Suppressor macrophage treated with lipopolysaccharide for 4 hours (primary cell): Measurements from ENCODE around the gene HES2.
"Not testable (repeated sequence)": the region's sequence is repeated elsewhere in the genome, so short reads cannot be mapped to it uniquely, and the experiment has no call there.

ENCODE experiments used
- DNase-seq: peaks from one replicate; pipeline ENCODE4 v3.0.0-alpha.2; 2020

The HES2 gene

DNA sequence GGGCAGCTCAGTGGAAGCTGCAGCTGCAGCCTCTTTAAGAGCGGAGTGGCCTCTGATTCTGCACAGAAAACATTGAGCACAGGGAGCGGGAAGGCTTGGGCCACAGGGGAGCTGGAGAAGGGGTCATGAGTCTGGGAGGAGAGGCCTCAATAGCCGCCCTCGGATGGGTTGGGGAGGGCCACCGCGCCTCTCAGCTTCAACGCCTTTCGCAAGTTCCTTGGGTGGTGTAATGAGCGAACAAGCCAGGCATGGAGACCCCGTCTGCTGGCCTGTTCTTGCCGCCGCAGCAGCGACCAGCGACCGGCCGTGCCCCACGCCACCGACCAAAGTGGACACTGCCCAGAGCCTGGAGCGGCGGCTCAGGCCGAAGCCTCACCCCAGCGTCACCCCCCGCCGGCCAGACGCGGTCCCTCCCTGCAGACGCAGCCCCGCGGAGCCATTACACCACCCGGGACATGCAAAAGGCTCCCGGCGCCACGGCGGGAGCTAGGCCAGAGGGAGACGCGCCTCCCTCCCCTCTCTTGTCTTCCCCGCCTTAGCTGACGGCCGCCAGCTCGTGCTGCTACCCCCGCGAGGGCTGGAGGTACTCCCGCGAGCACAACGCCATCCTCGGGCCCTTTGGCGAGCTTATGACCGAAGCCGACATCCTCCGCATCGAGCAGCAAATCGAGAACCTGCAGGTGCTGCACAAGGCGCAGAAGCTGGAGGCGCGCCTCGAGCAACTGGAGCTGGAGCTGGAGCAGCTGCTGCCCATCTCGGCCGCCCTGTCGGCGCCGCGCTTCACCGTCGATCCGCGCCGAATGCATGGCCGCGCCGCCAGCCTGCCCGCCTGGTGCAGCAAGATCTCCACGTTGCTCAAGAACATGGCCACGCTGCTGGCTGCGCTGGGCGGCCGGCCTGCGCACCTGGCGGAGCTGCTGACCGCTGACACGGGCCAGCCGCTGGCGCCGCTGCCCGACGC, 34.5 kb upstream of the HES2 start:
- DNase-seq: not testable (repeated sequence)

DNA sequence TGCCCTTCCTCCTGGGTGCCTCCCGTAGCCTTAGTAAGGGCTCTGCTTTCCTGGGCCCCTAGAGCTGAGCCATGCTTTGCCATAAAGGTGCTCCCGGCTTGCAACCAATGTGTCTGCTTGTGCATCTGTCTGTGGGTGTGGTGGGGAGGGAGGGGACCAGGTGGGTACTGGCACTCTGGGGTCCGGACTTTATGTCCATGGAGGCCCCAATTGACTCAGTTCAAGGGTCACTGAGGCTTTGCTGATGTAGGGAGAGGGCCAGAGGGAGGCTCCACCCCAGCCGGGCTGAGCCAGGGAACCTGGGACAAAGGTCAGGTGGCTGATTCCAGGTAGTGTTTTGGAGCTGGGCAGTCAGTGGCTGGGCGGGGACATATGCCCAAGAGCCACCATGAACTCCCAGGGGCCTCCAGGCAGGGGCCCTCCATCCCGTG, 31.2 kb upstream of the HES2 start:
- DNase-seq: no peak

DNA sequence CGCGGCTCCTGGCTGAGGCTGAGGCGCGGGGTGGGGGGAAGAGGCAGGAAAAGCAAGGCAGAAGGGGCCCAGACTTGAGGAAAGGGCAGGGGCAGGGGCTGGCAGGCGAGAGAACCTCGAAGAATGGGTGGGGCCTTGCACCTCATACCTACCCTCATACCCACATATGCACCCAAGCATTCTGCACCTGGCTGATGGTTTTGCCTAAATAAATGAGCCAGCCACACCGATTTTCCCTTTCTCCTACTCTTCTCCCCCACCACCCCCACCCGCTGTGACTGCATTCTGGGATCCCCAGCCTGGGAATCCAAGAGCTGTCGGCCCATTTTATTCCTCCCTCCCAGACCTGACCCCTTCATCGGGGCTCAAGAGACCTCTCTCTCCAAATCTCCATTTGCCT, 30.8 kb upstream of the HES2 start:
- DNase-seq: not testable (repeated sequence)

DNA sequence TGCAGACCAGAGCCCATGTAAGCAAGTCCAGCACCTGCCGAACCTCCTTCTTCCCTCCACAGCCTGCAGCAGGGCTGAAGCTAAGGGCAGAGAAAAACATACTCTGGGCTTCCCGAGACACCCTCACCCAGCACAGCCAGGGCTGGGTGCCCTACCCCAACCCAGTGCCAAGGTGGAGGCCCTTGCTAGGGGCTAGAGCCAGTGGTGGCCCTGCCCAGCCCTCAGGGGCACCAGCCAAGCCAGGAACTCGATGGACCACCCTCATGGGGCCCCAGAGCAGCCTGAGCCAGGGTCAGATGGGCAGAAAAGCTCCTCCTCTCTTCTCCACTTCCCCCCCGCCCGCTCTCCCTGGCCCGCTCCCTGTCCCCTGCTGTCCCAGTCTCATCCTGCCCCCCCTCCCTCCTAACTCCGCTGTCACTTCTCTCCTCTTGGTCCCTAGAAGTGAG, 30.3 kb upstream of the HES2 start:
- DNase-seq: no peak

DNA sequence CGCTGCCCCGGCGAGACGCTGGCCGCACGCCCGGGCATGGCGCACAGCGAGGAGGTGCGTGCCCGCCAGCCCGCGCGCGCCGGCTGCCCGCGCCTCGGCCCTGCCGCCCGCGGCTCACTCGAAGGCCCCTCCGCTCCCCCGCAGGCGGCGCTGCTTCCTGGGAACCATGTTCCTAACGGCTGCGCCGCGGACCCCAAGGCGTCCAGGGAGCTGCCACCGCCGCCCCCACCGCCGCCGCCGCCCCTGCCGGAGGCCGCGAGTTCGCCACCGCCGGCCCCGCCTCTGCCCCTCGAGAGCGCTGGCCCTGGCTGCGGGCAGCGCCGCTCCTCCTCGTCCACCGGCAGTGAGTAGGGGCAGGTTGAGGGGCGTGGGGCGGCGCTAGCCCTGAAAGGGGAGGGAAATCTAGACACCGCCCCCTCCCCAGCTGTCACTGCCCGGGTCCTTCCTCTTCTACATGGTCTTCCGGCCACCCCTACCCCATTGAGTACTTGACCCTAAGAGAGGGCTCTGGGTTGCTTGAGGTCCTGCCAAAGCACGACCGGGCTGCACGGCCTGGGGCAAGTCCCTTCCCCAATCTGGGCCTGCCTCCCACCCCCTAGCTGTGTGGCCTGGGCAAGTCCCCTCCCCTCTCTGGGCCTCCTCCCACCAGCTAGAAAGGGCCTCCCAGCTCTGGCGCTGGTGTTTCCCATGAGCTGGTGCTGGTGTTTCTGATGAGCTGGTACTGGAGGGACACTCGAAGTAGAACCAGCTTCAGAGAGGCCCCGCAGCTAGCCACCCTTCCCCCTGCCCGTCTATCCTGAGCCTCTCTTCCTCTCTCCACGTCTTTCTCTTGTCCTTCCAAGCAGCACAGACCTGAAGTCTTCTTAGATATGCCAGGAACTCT, 29.3 kb upstream of the HES2 start:
- no peak for DNase-seq

DNA sequence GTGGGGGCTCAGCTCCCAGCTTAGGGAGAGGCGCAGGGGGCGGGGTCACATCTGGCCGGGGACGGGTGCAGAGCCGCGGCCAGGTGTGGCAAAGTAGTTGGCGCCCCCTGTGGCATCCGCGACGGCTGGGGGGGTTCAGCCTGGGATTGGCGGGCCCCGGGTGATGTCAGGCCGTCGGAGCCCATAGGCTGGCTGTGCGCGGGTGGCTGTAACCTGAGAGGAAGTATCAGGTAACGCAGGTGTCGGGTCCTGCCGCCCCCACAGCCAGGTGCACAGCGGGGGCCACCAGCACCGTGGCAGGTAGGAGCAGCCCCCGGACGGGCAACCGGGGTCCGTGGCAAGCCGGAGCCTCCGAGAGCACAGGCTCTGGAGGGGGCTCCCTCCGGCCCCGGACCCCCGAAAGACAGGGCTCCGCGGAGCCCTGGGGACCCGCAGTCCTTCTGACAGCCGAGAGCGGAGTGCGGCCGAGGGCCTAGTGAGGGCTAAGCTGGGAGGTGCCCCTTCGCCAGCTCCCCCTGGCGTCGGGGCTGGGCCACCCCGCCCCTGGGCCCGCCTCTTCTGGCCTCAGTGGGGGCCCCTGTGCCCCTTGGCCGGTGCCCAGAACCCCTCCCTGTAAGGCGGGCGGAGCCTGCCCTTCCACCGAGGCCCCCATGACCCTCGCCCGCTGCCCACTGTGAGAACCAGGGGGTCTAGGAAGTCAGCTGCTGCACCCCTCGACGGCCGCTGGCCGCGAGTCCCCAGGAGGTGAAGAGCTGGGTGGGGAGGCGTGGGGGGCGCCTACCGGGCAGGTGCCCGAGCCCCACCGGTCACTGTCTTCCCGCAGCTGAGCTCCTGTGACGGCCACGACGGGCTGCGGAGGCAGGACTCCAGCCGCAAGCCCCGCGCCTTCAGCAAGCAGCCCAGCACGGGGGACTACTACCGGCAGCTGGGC, 28.4 kb upstream of the HES2 start:
- DNase-seq: no peak

DNA sequence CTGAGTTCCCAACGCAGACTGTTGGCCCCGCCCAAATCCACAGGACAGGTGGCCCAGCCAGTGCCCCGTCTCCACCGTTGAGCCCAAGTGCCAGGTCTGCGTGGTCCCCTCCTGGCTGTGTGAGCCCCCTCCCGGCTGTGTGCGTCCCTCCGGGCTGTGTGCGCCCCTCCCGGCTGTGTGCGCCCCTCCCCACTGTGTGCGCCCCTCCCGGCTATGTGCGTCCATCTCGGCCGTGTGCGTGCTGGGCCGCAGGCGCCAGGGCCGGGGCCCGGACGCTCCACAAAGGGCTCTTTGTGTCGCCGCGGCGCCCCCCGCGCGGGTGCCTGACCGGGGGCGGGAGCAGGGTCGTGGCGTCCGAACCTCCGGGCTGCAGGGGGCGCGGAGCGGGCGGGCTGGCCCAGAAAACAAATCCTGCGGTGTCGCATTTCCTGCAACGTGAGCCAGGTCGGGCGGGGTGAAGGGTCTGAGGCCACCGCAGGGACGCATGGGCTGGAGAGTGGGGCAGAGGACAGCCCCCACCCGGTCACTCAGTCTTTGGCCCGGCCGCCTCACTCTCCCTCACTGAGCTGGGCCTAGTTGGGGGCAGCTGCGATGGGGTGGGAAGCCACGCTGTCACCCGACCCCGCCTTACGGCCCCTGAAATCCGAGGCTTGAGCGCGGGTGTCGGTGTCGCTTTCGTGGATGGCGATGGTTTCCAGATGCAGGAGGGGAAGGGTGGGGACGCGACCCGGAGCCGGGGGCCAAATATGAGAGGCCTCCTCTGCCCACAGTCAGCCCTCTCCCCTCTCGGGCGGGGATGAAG, 27.5 kb upstream of the HES2 start:
- DNase-seq: no peak

DNA sequence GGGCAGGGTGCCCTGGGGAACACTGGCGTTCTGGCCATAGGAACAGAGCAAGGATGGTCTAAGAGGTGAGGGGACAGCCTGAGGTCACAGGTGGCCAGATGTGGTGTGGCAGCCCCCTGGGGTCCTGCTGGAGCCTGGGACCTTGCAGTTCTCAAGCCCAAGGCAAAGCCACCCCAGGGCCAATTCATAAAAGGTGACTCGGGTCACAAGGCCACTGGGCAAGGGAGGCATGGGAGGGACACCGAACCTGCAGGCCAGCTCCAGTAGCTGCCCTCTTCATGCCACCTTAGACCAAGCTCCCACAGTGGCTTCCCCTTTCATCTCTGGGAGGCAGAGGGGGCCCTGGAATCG, 26.9 kb upstream of the HES2 start:
- no peak for DNase-seq

DNA sequence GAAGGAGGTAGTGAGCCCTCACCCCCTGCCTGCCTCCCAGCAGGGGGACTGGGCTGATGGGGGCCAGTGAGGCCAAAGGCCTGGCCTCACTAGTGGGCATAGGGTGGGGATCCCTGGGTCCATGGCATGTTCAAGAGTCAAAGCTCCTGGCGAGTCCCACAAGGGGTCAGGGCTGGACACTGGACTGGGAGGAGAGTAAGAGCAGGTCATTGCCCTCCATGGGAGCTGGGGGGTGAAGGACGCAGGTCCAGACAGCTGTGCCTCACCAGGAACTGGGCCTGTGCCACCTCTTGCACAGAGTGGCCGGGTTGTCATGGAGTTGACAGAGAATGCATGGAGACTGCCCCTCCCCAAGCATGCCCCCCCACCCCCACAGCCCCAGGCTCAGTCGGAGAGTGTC, 26.2 kb upstream of the HES2 start:
- DNase-seq: not testable (repeated sequence)

DNA sequence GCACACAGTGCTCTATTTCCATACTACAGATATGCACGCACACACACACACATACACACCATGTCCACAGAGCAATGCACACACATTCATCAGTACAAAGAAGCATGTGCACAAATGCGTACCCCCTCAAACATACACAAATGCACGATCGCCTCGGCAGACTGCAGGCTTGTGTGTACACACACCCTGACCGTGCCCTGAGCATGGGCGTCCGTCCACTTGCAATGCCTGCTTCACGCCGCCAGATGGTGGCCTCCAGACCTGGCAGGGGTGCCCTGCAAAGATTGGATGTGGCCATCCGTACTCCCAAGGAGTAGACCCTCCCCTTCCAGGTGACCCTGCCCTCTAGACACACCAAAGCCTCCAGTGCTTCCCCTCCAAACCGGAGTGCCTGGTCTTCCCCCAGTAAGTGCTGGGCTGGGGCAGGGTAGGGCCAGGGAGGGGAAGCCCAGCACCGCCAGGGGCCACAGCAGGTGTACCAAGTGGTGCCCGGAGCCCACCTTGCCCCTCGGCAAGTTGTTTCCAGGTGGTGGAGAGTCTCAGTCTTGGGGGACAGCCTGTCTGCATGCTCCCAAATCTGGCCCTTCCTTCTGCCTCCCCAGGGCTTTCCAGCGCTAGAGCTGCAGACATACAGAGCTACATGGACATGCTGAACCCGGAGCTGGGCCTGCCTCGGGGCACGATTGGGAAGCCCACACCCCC, 25.5 kb upstream of the HES2 start:
- peak; percentile 27 for DNase-seq

DNA sequence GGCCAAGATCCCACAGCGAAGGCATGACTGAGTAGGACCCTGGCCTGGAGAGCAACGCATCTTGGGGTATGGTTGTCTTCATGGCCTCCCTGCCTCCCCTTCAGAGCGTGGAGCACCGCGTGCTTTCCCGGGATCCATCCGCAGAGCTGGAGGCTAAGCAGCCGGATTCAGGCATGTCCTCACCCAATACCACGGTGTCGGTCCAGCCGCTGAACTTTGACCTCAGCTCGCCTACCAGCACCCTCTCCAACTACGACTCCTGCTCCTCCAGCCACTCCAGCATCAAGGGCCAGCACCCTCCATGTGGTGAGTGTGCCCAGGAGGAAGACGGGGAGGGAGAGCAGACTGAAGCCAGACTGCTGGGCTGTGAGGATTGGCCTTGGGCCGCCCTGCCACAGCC, 24.7 kb upstream of the HES2 start:
- DNase-seq: no peak

DNA sequence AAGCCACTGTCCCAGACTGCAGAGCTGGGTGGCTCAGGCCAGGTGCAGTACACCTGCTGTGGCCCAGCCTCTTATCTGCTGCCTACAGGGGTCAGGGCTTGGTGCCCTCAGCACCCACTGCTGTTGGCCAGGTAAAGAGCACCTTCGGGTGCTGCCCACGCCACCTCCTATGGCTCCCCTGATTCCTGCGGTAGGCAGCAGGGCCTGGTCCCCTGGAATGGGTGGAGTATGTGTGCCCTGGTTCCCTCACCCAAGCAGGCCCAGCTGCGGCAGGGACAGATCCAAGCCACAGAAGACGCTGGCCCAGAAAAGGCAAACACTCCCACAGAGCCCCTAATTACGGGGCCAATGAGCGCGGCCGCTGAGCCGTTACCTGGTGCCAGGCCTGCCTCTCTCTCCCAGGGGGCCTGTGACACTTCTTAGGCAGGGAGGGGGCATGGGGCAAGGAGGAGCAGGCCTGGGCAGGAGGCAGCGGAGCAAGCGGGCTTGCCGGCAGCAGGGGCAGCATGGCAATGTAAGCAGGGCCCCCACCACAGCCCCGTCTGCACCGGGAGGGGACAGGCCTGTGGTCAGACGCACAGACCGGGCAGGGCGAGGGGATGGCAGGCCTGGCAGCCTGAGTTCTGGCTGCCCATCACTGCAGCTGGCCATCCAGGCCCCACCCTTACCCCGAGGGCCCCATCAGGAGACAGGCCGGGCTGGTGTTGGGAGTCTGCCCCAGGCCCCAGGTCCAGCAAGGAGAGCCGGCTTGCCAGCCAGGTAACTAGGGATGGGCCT, 23.8 kb upstream of the HES2 start:
- no peak for DNase-seq

DNA sequence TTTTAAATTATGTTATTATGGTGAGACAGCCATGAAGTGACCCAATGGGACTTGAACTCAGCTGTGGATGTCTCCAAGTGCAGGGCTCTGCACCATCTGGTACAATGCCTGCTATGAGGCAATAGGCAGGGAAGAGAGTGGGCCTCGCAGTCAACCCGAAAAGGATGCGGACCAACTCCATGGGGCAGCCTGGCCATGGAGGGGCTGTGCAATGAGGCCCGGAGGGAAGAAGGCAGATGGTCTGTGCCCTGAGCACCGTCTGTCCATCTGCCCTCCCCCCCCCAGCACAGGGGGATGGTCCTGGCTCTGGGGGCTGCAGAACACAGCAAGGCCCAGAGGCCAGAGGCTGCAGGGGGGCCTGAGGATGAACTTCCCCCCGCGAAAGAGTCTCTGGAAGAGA, 21.9 kb upstream of the HES2 start:
- DNase-seq: no peak

DNA sequence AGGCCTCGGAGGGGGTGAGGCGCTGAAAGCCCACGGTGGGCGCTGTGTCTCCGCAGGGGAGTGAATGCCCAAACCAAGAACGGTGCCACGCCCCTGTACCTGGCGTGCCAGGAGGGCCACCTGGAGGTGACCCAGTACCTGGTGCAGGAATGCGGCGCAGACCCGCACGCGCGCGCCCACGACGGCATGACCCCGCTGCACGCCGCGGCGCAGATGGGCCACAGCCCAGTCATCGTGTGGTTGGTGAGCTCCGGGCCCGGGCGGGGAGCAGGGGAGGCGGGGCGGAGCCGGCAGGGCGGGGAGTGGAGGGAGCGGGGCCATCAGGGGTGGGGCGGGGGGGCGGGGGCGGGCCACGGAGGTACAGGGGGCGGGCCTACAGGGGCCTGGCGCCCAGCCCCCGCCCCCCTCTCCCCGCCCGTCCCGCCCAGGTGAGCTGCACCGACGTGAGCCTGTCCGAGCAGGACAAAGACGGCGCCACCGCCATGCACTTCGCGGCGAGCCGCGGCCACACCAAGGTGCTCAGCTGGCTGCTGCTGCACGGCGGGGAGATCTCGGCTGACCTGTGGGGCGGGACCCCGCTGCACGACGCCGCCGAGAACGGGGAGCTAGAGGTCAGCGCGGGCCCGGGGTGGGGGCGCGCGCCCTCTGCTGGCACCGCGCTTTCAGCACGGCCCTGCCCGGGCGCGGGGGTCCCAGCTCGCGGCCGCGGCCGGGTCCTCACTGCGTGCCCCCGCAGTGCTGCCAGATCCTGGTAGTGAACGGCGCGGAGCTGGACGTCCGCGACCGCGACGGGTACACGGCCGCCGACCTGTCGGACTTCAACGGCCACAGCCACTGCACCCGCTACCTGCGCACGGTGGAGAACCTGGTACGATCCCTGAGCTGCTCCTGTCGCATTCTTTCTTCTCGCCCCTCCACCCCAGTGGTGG, 20.7 kb upstream of the HES2 start:
- DNase-seq: peak; percentile 42

DNA sequence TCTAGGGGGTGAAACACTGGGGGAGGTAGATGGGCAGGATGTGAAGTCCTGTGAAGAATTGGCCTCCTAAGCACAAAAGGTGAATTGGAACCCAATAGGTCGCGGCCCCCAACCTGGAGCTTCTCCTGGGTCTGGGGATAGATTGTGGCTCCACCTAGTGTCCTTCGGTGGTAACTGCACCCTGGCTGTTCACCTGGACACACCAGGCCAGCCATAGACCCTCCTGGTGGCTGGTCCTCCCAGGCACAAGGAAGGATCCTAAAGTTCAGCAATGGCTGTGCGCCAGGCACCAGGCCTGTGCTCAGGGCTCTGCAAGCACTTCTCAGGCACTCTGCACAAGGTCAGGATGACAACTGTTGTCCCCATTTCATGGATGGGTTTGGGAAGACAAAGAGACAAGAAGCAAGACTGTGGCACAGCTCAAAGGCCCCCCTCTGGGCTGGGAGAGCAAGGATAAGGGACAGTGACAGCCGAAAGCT, 18.4 kb upstream of the HES2 start:
- peak; percentile 58 for DNase-seq

DNA sequence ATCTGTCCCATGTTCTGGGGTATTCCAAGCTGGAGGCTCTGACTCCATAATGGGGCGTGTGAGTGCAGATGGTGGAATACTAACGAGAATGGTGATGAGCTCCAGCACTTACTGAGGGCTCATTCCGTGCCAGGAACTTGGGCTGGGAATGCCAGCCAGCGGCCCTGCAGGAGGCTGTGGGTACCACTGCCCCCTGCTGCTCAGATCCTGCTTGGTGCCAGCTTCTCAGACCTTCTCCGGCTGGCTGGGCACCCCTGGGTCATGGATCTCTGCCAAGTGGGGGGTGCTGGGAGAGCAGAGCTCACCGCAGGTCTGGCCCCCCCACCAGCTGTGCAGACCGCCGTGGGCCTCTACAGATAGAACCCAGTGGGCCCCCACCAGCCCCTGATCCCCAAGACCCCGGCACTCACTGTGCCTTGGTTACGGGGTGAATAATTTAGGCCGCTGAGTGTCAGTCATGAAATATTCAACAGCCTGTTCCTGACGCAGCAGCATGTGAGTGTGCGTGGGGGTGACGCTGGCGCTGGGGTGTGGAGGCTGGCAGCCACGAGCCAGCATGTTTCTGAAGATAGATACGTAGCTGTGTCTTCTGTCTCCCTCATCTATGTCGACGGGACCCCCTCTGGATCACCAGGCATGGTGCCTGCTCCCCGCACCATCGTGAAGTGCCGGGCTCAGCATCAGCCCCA, 17.4 kb upstream of the HES2 start:
- not testable (repeated sequence) for DNase-seq

DNA sequence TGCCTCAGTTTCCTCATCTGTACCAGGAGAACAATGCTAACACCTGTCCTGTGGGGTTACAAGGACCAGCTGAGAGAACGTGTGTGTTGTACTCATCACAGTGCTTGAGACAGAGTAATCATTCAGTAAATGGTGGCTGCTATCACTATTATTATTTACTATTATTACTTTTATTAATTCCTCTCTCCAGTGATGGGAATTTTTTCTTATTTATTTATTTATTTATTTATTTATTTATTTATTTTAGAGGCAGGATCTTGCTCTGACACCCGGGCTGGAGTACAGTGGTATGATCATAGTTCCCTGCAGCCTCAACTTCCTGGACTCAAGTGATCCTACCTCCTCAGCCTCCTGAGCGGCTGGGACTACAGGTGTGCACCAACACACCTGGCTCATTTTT, 16.6 kb upstream of the HES2 start:
- not testable (repeated sequence) for DNase-seq

DNA sequence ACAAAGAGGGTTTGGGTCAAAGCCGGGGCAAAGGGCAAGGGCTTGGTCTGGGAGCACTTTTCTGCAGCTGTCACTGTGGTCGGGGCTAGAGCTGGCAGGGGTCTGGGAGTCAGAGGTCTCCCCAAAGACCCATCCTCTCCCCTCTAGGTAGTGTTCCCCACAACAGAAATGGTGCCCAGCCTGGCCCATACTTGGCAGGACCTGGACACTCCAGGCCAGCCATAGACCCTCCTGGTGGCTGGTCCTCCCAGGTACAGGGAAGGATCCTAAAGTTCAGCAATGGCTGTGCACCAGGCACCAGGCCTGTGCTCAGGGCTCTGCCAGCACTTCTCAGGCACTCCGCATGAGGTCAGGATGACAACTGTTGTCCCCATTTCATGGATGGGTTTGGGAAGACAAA, 15.8 kb upstream of the HES2 start:
- DNase-seq: no peak
